GM18868 (cell line): Measurements from ENCODE around the gene SYT11.

Experiments used
- ATAC-seq: cut with Tn5 transposase; IDR thresholded peaks from one replicate; pipeline ENCODE4 v1.9.1; 2021; ENCODE audit warnings: mild to moderate bottlenecking, moderate library complexity; ENCODE audit not compliant: unreplicated experiment

Gene SYT11

DNA sequence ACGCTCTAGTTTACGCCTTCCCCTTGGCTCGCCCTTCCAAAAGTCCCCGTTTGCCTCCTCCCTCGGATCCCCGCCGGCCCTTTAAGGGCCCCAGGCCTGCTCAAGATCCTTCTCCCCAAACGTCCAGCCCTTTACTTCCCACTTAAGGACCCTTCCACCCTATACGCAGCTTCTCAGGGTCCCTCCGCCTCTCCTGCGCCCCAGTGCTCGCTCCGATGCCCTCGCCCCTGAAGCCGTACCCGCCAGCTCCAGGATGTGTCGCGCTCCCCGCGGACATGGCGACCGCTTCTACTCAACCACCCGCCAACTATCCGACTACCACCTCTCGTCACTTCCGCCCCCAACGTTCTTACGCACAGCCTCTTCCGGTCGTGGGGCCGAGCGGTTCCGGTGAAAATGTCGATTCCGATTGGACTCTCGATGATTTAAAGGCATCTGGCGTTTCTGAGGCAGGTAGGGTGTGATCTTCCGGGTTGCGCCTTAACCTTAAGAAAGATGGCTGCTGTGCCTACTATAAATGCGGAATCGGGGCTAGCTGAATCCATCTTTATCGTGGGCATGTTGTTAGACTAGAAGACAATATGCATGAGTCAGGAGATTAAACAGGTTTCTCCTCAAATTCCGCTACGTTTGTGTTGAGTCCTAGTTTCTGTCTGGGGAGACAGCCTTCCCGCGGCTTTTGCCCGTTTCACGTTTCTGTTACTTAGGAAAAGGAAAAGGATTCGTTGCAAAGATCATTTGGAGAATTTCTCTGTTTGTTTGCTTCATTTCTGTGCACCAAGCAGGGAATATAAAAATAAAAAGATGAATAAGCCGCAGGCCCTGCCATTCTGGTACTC lies 74.9 kb downstream of the SYT11 start, which contains the start of gene KHDC4:
KHDC4 (minus strand) TSS at position 317 of the 839 bp plus-strand sequence; CDS start at position 277, 40 bp downstream.
- peak; percentile 93 for ATAC-seq
